Activated CD8-positive, alpha-beta memory T cell treated with anti-CD3 and anti-CD28 coated beads, Interleukin-2, amount 10 ng/mL, durations not matched to agents 7 days and 5 days (primary cell): ENCODE measurements around the gene CARD14. TPM values are rescaled to one million over a fixed set of nuclear protein-coding genes. Genes with fewer than 3 reads are reported as not detected.
"Not testable (repeated sequence)": the region's sequence is repeated elsewhere in the genome, so short reads cannot be mapped to it uniquely, and the experiment has no call there.

ENCODE experiments used
- ATAC-seq: fragments of 150-1000 bp; cut with Tn5 transposase; one replicate; pipeline ENCODE4 v1.10.0; 2021; ENCODE audit warnings: moderate library complexity
- CTCF ChIA-PET: fragments of 350-600 bp; sonication (Branson Sonifier 250); formaldehyde crosslinking; loops from one replicate; lab custom pipeline; 2021; ENCODE audit warnings: antibody characterized with exemption; lab: Charles Lee
- DNase-seq: peaks from one replicate; pipeline ENCODE4 v3.0.0-alpha.2; 2020
- H3K27ac Mint-ChIP-seq: one replicate; pipeline ENCODE4 v1.8.0; 2021; ENCODE audit warnings: mild to moderate bottlenecking, mixed read lengths
- H3K27me3 Mint-ChIP-seq: one replicate; pipeline ENCODE4 v1.8.0; 2021; ENCODE audit warnings: mixed read lengths
- H3K36me3 Mint-ChIP-seq: one replicate; pipeline ENCODE4 v1.8.0; 2021; ENCODE audit warnings: mild to moderate bottlenecking, mixed read lengths
- H3K4me1 Mint-ChIP-seq: one replicate; pipeline ENCODE4 v1.8.0; 2021; ENCODE audit warnings: mixed read lengths
- H3K4me3 Mint-ChIP-seq: one replicate; pipeline ENCODE4 v1.8.0; 2021; ENCODE audit warnings: mild to moderate bottlenecking, moderate library complexity, mixed read lengths
- H3K9me3 Mint-ChIP-seq: one replicate; pipeline ENCODE4 v1.8.0; 2022; ENCODE audit warnings: low read depth, mixed read lengths
- total RNA-seq, 2 experiments: library from RNA; stranded (reverse); gene quantifications; one replicate each; pipeline ENCODE4 v1.2.3, GENCODE V29; 2021

The CARD14 gene
- total RNA-seq, 2 experiments from 2014 or later, result not detected

- no peak for DNase-seq
- no peak for ATAC-seq
- Mint-ChIP-seq H3K27me3 (no peaks in the 10 kb centered on the region), H3K9me3 (no peaks in the 10 kb centered on the region), H3K27ac (no peak overlapping the region), H3K4me3 (no peak overlapping the region), H3K36me3 (no peaks in the 10 kb centered on the region), H3K4me1 (peaks cover 25% of the 10 kb centered on the region)
- CTCF ChIA-PET, result no interaction called here
These were observed 79.3 kb downstream of the CARD14 start for GRCh38 chr17:80248894-80249710.

GRCh38 chr17:80251966-80252365, 82.1 kb downstream of the CARD14 start:
- Mint-ChIP-seq H3K27me3 (no peaks in the 10 kb centered on the region), H3K4me1 (peaks cover 52% of the 10 kb centered on the region), H3K4me3 (no peak overlapping the region), H3K9me3 (no peaks in the 10 kb centered on the region), H3K27ac (peak overlapping the region; percentile 63), H3K36me3 (no peaks in the 10 kb centered on the region)
- CTCF ChIA-PET, result interaction anchor here (0.7 to 5.7 kb wide), 8 partner anchors 10 to 152 kb away, joined by 3 to 50 read pairs (median 4); partner anchors contain the start of gene GAA
- DNase-seq (no peak), ATAC-seq (no peak)

- CTCF ChIA-PET, result interaction anchor here (0.7 to 5.7 kb wide), 5 partner anchors 27 to 151 kb away, joined by 3 to 50 read pairs (median 5); partner anchors contain the start of gene GAA
- H3K27me3 Mint-ChIP-seq, result no peaks in the 10 kb centered on the region
- H3K36me3 Mint-ChIP-seq, result no peaks in the 10 kb centered on the region
- ATAC-seq (peak; percentile 79), DNase-seq (peak; percentile 92)
- peaks cover 58% of the 10 kb centered on the region for H3K4me1 Mint-ChIP-seq
- H3K27ac Mint-ChIP-seq, result peak overlapping the region; percentile 41
- no peaks in the 10 kb centered on the region for H3K9me3 Mint-ChIP-seq
- H3K4me3 Mint-ChIP-seq, result no peak overlapping the region
These were observed 83.0 kb downstream of the CARD14 start for GRCh38 chr17:80252871-80253270.

DNA sequence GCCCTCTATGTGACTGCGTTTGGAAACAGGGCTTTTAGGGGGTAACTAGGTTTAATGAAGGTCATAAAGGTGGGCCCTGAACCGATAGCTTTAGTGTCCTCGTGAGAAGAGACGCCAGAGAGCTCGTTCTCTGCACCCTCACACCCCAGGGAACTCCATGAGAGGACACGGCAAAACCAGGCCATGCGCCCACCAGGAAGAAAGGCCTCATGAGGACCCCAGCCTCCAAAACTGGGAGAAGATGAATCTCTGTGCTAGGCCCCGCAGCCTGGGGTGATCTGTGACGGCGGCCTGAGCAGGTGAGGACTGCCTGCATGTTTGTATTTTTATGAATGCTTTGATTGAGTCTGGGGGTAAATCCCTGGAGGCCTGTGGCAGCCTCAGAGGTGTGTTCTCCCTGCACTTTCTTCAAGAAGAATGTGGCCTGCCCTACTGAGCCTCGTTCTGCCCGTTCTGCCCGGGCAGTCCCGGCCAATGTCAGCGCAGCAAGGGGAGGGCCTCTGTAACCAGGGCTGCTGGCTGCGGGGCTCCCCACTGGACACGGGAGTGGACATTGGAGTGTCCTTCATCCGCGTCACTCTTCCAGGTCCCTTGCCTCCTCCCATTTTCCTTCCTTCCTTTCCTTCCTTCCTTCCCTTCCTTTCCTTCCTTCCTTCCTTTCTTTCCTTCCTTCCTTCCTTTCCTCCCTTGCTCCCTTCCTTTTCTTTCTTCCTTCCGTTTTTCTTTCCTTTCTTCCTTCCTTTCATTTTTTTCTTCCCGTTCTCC, 84.0 kb downstream of the CARD14 start:
- no peak overlapping the region for H3K4me3 Mint-ChIP-seq
- DNase-seq (no peak), ATAC-seq (no peak)
- H3K27ac Mint-ChIP-seq, result peak overlapping the region; percentile 98
- CTCF ChIA-PET, result interaction anchor here (0.7 to 5.7 kb wide), 4 partner anchors 27 to 152 kb away, joined by 3 to 50 read pairs (median 10); partner anchors contain the start of gene GAA
- peaks cover 68% of the 10 kb centered on the region for H3K4me1 Mint-ChIP-seq
- H3K36me3 Mint-ChIP-seq, result no peaks in the 10 kb centered on the region
- no peaks in the 10 kb centered on the region for H3K27me3 Mint-ChIP-seq
- H3K9me3 Mint-ChIP-seq, result no peaks in the 10 kb centered on the region

- H3K36me3 Mint-ChIP-seq, result peaks cover 1% of the 10 kb centered on the region
- H3K27me3 Mint-ChIP-seq, result no peaks in the 10 kb centered on the region
- no peaks in the 10 kb centered on the region for H3K9me3 Mint-ChIP-seq
- peak; percentile 90 for DNase-seq
- H3K4me1 Mint-ChIP-seq, result peaks cover 76% of the 10 kb centered on the region
- ATAC-seq, result peak; percentile 72
- CTCF ChIA-PET, result interaction anchor here (0.6 to 5.7 kb wide), 7 partner anchors 12 to 638 kb away, joined by 3 to 50 read pairs (median 3); partner anchors contain the start of gene GAA
- peak overlapping the region; percentile 98 for H3K27ac Mint-ChIP-seq
- H3K4me3 Mint-ChIP-seq, result peak overlapping the region; percentile 65
These were observed 84.8 kb downstream of the CARD14 start for GRCh38 chr17:80254396-80255251.

GRCh38 chr17:80256034-80256350, 86.2 kb downstream of the CARD14 start:
- peaks cover 1% of the 10 kb centered on the region for H3K36me3 Mint-ChIP-seq

DNA sequence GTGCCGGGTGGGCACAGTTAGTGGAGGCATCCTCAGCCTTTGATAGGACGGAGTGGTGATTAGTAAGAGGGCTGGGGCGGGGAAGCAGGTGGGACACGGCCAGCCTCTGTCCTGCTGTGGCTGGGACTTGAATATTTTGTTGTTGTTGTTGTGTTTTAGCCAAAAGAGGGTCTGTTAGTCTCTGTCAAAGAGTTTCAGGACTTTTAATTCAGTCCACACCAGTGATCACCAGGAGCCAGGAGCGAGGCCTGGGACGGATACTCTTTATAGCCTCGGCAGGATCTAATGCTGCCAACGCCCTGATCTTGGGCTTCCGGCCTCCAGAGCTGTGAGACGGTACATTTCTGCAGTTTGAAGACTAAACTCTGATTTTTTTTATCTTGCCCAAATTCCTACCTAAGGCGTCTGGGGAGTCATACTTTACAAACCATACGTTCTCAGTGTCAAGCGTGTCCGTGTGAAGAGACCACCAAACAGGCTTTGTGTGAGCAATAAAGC, 87.9 kb downstream of the CARD14 start:
- Mint-ChIP-seq H3K36me3 (peaks cover 3% of the 10 kb centered on the region), H3K27ac (peak overlapping the region; percentile 95), H3K9me3 (no peaks in the 10 kb centered on the region), H3K4me3 (no peak overlapping the region), H3K4me1 (peaks cover 82% of the 10 kb centered on the region), H3K27me3 (no peaks in the 10 kb centered on the region)
- CTCF ChIA-PET, result interaction anchor here (0.9 to 1.4 kb wide), 3 partner anchors 61 to 156 kb away, joined by 4 read pairs; partner anchors contain the start of gene GAA
- ATAC-seq (no peak), DNase-seq (no peak)

More at GRCh38 chr17:80256034-80256350, 86.2 kb downstream of the CARD14 start:
- H3K27me3 Mint-ChIP-seq, result no peaks in the 10 kb centered on the region
- no peaks in the 10 kb centered on the region for H3K9me3 Mint-ChIP-seq
- ATAC-seq, result no peak
- H3K27ac Mint-ChIP-seq, result peak overlapping the region; percentile 98
- H3K4me3 Mint-ChIP-seq, result no peak overlapping the region
- CTCF ChIA-PET, result interaction anchor here (1.0 to 5.7 kb wide), 4 partner anchors 9 to 154 kb away, joined by 3 to 50 read pairs (median 4); partner anchors contain the start of gene GAA
- H3K4me1 Mint-ChIP-seq, result peaks cover 79% of the 10 kb centered on the region
- DNase-seq, result no peak

DNA sequence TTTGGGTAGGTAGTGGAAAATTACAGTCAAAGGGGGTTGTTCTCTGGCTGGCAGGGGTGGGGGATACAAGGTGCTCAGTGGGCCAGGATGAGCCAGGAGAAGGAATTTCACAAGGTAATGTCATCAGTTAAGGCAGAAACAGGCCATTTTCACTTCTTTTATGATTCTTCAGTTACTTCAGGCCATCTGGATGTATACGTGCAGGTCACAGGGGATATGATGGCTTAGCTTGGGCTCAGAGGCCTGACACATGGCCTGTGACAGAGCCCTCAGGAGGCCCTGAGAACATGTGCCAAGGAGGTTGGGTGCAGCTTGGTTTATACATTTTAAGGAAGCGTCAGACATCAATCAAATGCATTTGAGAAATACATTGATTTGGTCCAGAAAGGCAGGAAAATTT, 88.5 kb downstream of the CARD14 start:
- Mint-ChIP-seq H3K27ac (peak overlapping the region; percentile 95), H3K4me3 (peak overlapping the region; percentile 81), H3K4me1 (peaks cover 81% of the 10 kb centered on the region)
- H3K27me3 Mint-ChIP-seq, ATAC-seq, DNase-seq, H3K9me3 Mint-ChIP-seq, H3K36me3 Mint-ChIP-seq: not testable (repeated sequence)
- CTCF ChIA-PET, result interaction anchor here (0.9 to 1.4 kb wide), 3 partner anchors 62 to 156 kb away, joined by 4 read pairs; partner anchors contain the start of gene GAA

Other genes starting within 250 kb of the CARD14 start
- gene TBC1D16, start 134.2 kb upstream of the CARD14 start, total RNA-seq, result 1 to 10 TPM; 1.2 to 2.8 TPM
- gene CCDC40, start 133.4 kb upstream of the CARD14 start, total RNA-seq, result under 1 TPM; 0.20 to 0.84 TPM
- 10 to 100 TPM; 31.9 to 34.7 TPM for gene GAA, start 68.4 kb upstream of the CARD14 start, total RNA-seq
- gene EIF4A3, start 22.9 kb upstream of the CARD14 start, total RNA-seq, result 100 to 1,000 TPM; 145 to 161 TPM
- 10 to 100 TPM; 15.4 to 22.1 TPM for gene SGSH, start 50.3 kb downstream of the CARD14 start, total RNA-seq
- 1 to 10 TPM; 4.3 to 8.6 TPM for gene SLC26A11, start 50.4 kb downstream of the CARD14 start, total RNA-seq
- 1,000 to 10,000 TPM in 1 of 2 experiments, 100 to 1,000 TPM in 1; 597 to 1,208 TPM for gene RNF213, start 90.8 kb downstream of the CARD14 start, total RNA-seq
- gene ENDOV, start 245.1 kb downstream of the CARD14 start, total RNA-seq, result 10 to 100 TPM; 15.1 to 18.4 TPM